Colonic mucosa (tissue), 4 donors: ENCODE results near the gene EID1. TPM values are rescaled to one million over a fixed set of nuclear protein-coding genes. Genes with fewer than 3 reads are reported as not detected.
"Not testable (repeated sequence)": the region's sequence is repeated elsewhere in the genome, so short reads cannot be mapped to it uniquely, and the experiment has no call there.

Experiments used
- DNase-seq: peaks from one replicate; pipeline ENCODE4 v3.0.0-alpha.2; 2020
- H3K27ac ChIP-seq: fragments of 200-600 bp; one replicate; pipeline ENCODE4 v1.8.0; 2021
- H3K27me3 ChIP-seq: fragments of 200-600 bp; one replicate; pipeline ENCODE4 v1.8.0; 2021
- H3K36me3 ChIP-seq: fragments of 200-600 bp; one replicate; pipeline ENCODE4 v1.8.0; 2021
- H3K4me1 ChIP-seq: fragments of 200-600 bp; one replicate; pipeline ENCODE4 v1.8.0; 2021; ENCODE audit warnings: mild to moderate bottlenecking
- H3K4me3 ChIP-seq: fragments of 200-600 bp; one replicate; pipeline ENCODE4 v1.8.0; 2021
- H3K9ac ChIP-seq, 2 donors: one replicate each; pipeline ENCODE4 v1.7.0; 2013; ENCODE audit warnings: control low read depth in 2 of 2, low read depth in 2 of 2, low read length in 2 of 2
- H3K9me3 ChIP-seq: fragments of 200-600 bp; one replicate; pipeline ENCODE4 v1.8.0; 2021
- intact Hi-C: fragments of 100-400 bp; cut with DNase I; formaldehyde crosslinking; loops from one replicate; pipeline ENCODE4 v1.14.1; 2022
- total RNA-seq, 2 donors: library from RNA; stranded (reverse); fragmentation: NEBNext Ultra II Directional in 1 of 2; extraction: Animal tissue kit (Norgen Biotek cat#: 25700) in 1 of 2; gene quantifications; one replicate each; pipeline ENCODE4 v1.2.1, GENCODE V29; 2021
- TF ChIP-seq, protein P1 (sequence below): fragments of 200-600 bp; IDR thresholded peaks from one replicate; pipeline ENCODE4 v1.8.0; 2022; ENCODE audit warnings: antibody characterized with exemption, mild to moderate bottlenecking
- donor health status: healthy.
- donor health status: DM: no; HTN: no; CAD: no.
- donor health status: DM: no; HTN: no; CAD: no.

EID1 gene
- total RNA-seq, 2 donors from 2014 or later = 54.2 to 66.0 TPM

DNA sequence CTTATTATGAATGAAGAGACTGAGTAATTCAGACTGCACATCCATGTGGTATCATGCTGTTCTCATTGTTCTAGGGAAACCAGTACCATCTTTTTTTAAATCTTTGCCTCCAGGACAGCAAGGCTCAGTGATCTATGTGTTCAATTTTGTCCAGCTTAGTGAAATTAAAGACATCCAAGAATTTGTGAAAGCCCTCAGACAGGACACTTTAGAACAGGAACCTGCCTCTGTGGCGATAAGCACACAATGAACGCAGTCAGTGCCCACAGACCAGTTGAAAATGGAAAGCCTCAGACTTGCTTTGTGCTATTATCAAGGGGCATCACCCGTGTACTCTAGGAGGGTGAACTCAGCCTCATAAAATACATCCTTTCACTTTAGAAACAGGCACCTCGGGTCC lies 20.1 kb downstream of the EID1 start:
- Histone ChIP-seq H3K9me3 (no peaks in the 10 kb centered on the region), H3K27ac (no peak overlapping the region), H3K4me3 (no peak overlapping the region), H3K36me3 (no peaks in the 10 kb centered on the region), H3K9ac (no peak overlapping the region), H3K4me1 (no peaks in the 10 kb centered on the region), H3K27me3 (no peaks in the 10 kb centered on the region)
- intact Hi-C loops = no loop called here
- no peak for DNase-seq
- TF ChIP-seq, protein P1, sequence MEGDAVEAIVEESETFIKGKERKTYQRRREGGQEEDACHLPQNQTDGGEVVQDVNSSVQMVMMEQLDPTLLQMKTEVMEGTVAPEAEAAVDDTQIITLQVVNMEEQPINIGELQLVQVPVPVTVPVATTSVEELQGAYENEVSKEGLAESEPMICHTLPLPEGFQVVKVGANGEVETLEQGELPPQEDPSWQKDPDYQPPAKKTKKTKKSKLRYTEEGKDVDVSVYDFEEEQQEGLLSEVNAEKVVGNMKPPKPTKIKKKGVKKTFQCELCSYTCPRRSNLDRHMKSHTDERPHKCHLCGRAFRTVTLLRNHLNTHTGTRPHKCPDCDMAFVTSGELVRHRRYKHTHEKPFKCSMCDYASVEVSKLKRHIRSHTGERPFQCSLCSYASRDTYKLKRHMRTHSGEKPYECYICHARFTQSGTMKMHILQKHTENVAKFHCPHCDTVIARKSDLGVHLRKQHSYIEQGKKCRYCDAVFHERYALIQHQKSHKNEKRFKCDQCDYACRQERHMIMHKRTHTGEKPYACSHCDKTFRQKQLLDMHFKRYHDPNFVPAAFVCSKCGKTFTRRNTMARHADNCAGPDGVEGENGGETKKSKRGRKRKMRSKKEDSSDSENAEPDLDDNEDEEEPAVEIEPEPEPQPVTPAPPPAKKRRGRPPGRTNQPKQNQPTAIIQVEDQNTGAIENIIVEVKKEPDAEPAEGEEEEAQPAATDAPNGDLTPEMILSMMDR = no peak

DNA sequence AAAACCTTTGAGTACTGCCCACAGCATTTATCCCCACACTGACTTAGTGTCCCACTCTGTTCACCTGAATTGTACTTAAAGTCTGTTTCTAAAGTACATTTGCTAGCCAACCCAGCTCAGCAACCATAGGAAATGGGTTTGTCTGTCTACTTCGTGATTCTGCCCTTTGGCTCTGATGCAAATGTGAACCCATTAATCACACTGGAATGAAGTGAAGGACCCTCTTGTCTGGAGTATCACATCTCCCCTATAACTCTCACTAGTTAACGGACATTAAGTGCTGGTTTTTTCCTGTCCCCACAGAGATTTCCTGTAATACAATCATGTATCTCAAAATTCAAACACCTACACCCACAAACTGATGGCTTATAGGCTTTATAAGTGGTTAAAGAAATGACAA lies 20.5 kb downstream of the EID1 start:
- no peaks in the 10 kb centered on the region for H3K27me3 ChIP-seq
- H3K9ac ChIP-seq = no peak overlapping the region
- TF ChIP-seq, protein P1 = no peak
- intact Hi-C loops = no loop called here
- no peak overlapping the region for H3K27ac ChIP-seq
- H3K36me3 ChIP-seq = no peaks in the 10 kb centered on the region
- H3K9me3 ChIP-seq = no peaks in the 10 kb centered on the region
- no peaks in the 10 kb centered on the region for H3K4me1 ChIP-seq
- no peak for DNase-seq
- no peak overlapping the region for H3K4me3 ChIP-seq

DNA sequence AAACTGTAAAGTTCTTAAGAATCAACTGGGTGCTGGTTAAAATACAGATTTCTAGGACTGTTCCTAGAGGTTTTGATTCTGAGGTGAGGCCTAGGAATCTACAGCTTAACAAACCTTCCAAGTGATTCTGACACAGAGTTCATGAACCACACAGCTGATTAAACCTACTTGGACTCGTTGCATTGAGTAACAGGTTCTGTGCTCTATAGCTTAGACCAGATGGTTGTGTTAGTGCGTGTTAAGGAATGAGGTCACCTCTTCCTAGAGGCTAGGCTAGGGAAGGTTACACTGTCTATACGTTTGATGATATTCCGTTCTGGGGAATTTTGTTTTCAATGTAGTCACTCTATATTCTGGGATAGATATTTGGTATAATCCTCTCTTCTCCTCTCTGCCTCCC lies 21.9 kb downstream of the EID1 start:
- intact Hi-C loops = no loop called here

DNA sequence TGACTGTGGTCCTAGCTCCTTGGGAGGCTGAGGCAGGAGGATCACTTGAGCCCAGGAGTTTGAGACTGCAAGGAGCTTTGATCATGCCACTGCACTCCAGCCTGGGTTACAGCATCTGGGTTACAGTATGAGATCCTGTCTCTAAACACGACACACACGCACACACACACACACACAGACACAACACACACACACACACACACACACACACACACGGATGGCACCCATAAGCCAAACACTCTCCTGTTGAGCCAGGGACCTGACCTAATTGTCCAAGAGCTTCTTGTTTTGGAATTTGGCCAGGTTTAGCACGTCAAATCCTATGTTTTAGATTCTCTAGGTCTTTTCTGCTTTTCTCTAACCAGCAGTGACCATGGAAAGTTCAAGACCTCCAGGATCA lies 26.8 kb downstream of the EID1 start:
- Histone ChIP-seq H3K4me3 (no peak overlapping the region), H3K27me3 (no peaks in the 10 kb centered on the region), H3K4me1 (no peaks in the 10 kb centered on the region), H3K9me3 (no peaks in the 10 kb centered on the region), H3K27ac (no peak overlapping the region), H3K36me3 (no peaks in the 10 kb centered on the region), H3K9ac (no peak overlapping the region)
- TF ChIP-seq, protein P1 = no peak
- intact Hi-C loops = no loop called here
- no peak for DNase-seq

More for the DNA sequence above, 21.9 kb downstream of the EID1 start:
- TF ChIP-seq, protein P1 = no peak
- Histone ChIP-seq H3K27ac (no peak overlapping the region), H3K4me1 (no peaks in the 10 kb centered on the region), H3K4me3 (no peak overlapping the region), H3K9me3 (no peaks in the 10 kb centered on the region), H3K9ac (no peak overlapping the region), H3K27me3 (no peaks in the 10 kb centered on the region), H3K36me3 (no peaks in the 10 kb centered on the region)
- DNase-seq = no peak

DNA sequence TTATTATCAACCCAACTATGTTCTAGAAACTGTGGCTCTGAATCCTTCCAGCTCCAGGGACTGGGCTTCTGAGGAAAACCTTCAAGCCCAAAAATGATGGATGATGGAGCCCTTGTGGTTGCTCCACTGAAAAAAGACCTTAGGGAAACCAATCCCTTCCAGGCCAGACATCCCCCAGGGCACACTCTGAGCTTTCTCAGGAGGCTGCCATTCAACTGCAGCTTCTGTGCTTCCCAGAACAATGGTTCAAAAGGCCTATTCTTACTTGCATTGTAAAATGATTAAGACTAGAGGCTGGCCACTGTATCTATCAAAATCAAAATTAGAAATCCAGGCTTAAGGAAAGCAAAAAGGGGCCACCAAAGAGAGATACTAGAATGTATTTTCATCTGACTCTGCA lies 27.3 kb downstream of the EID1 start:
- H3K27ac ChIP-seq = no peak overlapping the region
- H3K4me1 ChIP-seq = no peaks in the 10 kb centered on the region
- TF ChIP-seq, protein P1 = no peak
- no peak for DNase-seq
- H3K9me3 ChIP-seq = no peaks in the 10 kb centered on the region
- H3K36me3 ChIP-seq = no peaks in the 10 kb centered on the region
- intact Hi-C loops = no loop called here
- H3K9ac ChIP-seq = no peak overlapping the region
- no peaks in the 10 kb centered on the region for H3K27me3 ChIP-seq
- H3K4me3 ChIP-seq = no peak overlapping the region

DNA sequence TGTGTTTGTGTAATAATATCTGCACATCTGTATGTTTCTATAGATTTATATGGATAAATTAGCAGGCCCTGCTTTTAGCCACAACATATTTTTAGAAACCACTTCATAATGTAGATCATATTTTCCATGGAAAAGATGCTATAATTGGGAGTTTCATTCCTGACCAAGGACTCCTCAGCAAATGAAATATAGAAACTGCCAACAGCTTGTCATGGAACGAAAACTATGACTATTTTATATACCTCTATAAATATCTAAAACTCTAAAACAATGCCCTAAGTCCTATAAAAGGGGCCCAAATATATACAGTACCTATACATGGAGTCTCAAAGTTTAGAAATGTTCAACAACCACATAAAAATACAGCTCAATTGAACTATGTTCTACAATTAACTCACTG lies 27.9 kb downstream of the EID1 start:
- Histone ChIP-seq H3K36me3 (no peaks in the 10 kb centered on the region), H3K9me3 (no peaks in the 10 kb centered on the region), H3K4me3 (no peak overlapping the region), H3K27me3 (no peaks in the 10 kb centered on the region), H3K4me1 (no peaks in the 10 kb centered on the region), H3K9ac (no peak overlapping the region), H3K27ac (no peak overlapping the region)
- no peak for DNase-seq
- TF ChIP-seq, protein P1 = no peak
- intact Hi-C loops = no loop called here

DNA sequence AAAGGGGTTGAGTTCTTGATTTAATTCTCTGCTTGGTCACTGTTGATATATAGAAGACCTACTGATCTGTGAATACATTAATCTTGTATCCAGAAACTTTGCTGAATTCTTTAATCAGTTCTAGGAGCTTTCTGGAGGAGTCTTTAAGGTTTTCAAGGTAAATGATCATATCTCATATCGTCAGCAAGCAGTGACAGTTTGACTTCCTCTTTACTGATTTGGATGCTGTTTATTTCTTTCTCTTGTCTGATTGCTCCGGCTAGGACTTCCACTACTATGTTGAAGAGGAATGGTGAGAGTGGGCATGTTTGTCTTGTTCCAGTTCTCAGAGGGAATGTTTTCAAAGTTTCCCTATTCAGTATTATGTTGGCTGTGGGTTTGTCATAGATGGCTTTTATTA lies 31.4 kb downstream of the EID1 start:
- H3K9me3 ChIP-seq, H3K27ac ChIP-seq, H3K4me1 ChIP-seq, DNase-seq, H3K9ac ChIP-seq, intact Hi-C loops, H3K4me3 ChIP-seq, H3K36me3 ChIP-seq, H3K27me3 ChIP-seq: not testable (repeated sequence)

DNA sequence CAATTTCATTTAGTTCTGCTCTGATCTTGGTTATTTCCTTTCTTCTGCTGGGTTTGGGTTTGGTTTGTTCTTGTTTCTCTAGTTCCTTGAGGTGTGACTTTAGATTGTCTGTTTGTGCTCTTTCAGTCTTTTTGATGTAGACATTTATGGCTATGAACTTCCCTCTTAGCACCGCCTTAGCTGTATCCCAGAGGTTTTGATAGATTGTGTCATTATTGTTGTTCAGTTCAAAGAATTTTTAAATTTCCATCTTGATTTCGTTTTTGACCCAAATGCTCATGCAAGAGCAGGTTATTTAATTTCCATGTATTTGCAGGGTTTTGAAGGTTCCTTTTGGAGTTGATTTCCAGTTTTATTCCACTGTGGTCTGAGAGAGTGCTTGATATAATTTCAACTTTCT lies 32.6 kb downstream of the EID1 start:
- not testable (repeated sequence) for H3K27me3 ChIP-seq

More for the DNA sequence above, 32.6 kb downstream of the EID1 start:
- H3K9me3 ChIP-seq, DNase-seq, intact Hi-C loops, H3K36me3 ChIP-seq, H3K27ac ChIP-seq, H3K4me3 ChIP-seq, H3K9ac ChIP-seq, H3K4me1 ChIP-seq: not testable (repeated sequence)
